H9 (cell line): Measurements from ENCODE around the gene ABHD12. TPM values are rescaled to one million over a fixed set of nuclear protein-coding genes. Genes with fewer than 3 reads are reported as not detected.

Experiments
- DNase-seq: peaks from one replicate; pipeline ENCODE4 v3.0.0-alpha.2; 2017
- H2AFZ ChIP-seq: one replicate; pipeline ENCODE4 v1.6.1; 2013; ENCODE audit warnings: mild to moderate bottlenecking, low read length, control low read depth, moderate library complexity
- H2AK5ac ChIP-seq: 2 replicates; pipeline ENCODE4 v1.6.1; 2013; ENCODE audit warnings: low read length, control low read depth, mixed read lengths; ENCODE audit not compliant: insufficient read length
- H2BK120ac ChIP-seq: one replicate; pipeline ENCODE4 v1.6.1; 2013; ENCODE audit warnings: low read depth, mild to moderate bottlenecking, low read length, control low read depth, inconsistent platforms; ENCODE audit not compliant: poor library complexity, severe bottlenecking
- H2BK12ac ChIP-seq: 2 replicates; pipeline ENCODE4 v1.6.1; 2013; ENCODE audit warnings: low read length, control low read depth, mixed read lengths, low read depth; ENCODE audit not compliant: insufficient read length
- H2BK15ac ChIP-seq: 2 replicates; pipeline ENCODE4 v1.6.1; 2013; ENCODE audit warnings: low read depth, low read length, control low read depth
- H2BK20ac ChIP-seq: one replicate; pipeline ENCODE4 v1.6.1; 2013; ENCODE audit warnings: low read depth, mild to moderate bottlenecking, low read length, control low read depth, inconsistent platforms; ENCODE audit not compliant: poor library complexity, severe bottlenecking
- H2BK5ac ChIP-seq: 2 replicates; pipeline ENCODE4 v1.6.1; 2013; ENCODE audit warnings: low read length, control low read depth, mixed read lengths; ENCODE audit not compliant: insufficient read length
- H3K14ac ChIP-seq: 2 replicates; pipeline ENCODE4 v1.6.1; 2013; ENCODE audit warnings: low read length, control low read depth; ENCODE audit not compliant: insufficient read depth
- H3K18ac ChIP-seq: 2 replicates; pipeline ENCODE4 v1.6.1; 2013; ENCODE audit warnings: low read depth, mild to moderate bottlenecking, mixed read lengths, low read length, control low read depth; ENCODE audit not compliant: insufficient read length
- H3K23ac ChIP-seq: 2 replicates; pipeline ENCODE4 v1.6.1; 2013; ENCODE audit warnings: low read length, control low read depth, mixed read lengths, low read depth; ENCODE audit not compliant: insufficient read length
- H3K23me2 ChIP-seq: 2 replicates; pipeline ENCODE4 v1.6.1; 2013; ENCODE audit warnings: low read depth, mild to moderate bottlenecking, mixed read lengths, low read length, control low read depth; ENCODE audit not compliant: insufficient read length, poor library complexity, severe bottlenecking
- H3K27ac ChIP-seq: 2 replicates; pipeline ENCODE4 v1.5.1; 2013; ENCODE audit warnings: low read length, control low read depth, mixed read lengths, low read depth; ENCODE audit not compliant: insufficient read length
- H3K27me3 ChIP-seq: 2 replicates; pipeline ENCODE4 v1.6.1; 2013; ENCODE audit warnings: low read length, control low read depth, inconsistent platforms; ENCODE audit not compliant: insufficient read depth
- H3K4ac ChIP-seq: 2 replicates; pipeline ENCODE4 v1.6.1; 2013; ENCODE audit warnings: low read depth, mild to moderate bottlenecking, control low read depth, inconsistent platforms, low read length, moderate library complexity
- H3K4me1 ChIP-seq: 2 replicates; pipeline ENCODE4 v1.6.1; 2013; ENCODE audit warnings: low read length, control low read depth, inconsistent platforms; ENCODE audit not compliant: insufficient read depth
- H3K4me2 ChIP-seq: 2 replicates; pipeline ENCODE4 v1.6.1; 2013; ENCODE audit warnings: low read length, control low read depth, mixed read lengths; ENCODE audit not compliant: insufficient read length, insufficient read depth
- H3K56ac ChIP-seq: 2 replicates; pipeline ENCODE4 v1.6.1; 2013; ENCODE audit warnings: low read depth, mild to moderate bottlenecking, mixed read lengths, low read length, control low read depth; ENCODE audit not compliant: insufficient read length
- H3K79me1 ChIP-seq: 2 replicates; pipeline ENCODE4 v1.6.1; 2013; ENCODE audit warnings: low read depth, mild to moderate bottlenecking, moderate library complexity, low read length, control low read depth, inconsistent platforms; ENCODE audit not compliant: insufficient read depth, poor library complexity, severe bottlenecking
- H3K79me2 ChIP-seq: 2 replicates; pipeline ENCODE4 v1.6.1; 2013; ENCODE audit warnings: low read length, control low read depth, inconsistent platforms; ENCODE audit not compliant: insufficient read depth
- H3K9ac ChIP-seq: 2 replicates; pipeline ENCODE4 v1.6.1; 2013; ENCODE audit warnings: low read length, control low read depth, mixed read lengths; ENCODE audit not compliant: insufficient read length; ENCODE audit errors: extremely low read depth
- H3K9me3 ChIP-seq: one replicate; pipeline ENCODE4 v1.6.1; 2013; ENCODE audit warnings: low read depth, low read length, inconsistent platforms; ENCODE audit not compliant: control insufficient read depth
- H3T11ph ChIP-seq: one replicate; pipeline ENCODE4 v1.6.1; 2013; ENCODE audit warnings: mild to moderate bottlenecking, low read length, control low read depth, inconsistent platforms
- H4K20me1 ChIP-seq: one replicate; pipeline ENCODE4 v1.6.1; 2013; ENCODE audit not compliant: control insufficient read depth, insufficient read length, insufficient read depth
- H4K5ac ChIP-seq: 2 replicates; pipeline ENCODE4 v1.6.1; 2013; ENCODE audit warnings: low read depth, mild to moderate bottlenecking, mixed read lengths, low read length, control low read depth; ENCODE audit not compliant: insufficient read length
- H4K8ac ChIP-seq: replicated peaks from 2 replicates; pipeline ENCODE4 v1.6.1; 2013; ENCODE audit warnings: low read length, control low read depth, mixed read lengths, low read depth; ENCODE audit not compliant: insufficient read length
- H4K91ac ChIP-seq: 2 replicates; pipeline ENCODE4 v1.6.1; 2013; ENCODE audit warnings: low read depth, mild to moderate bottlenecking, moderate library complexity, mixed read lengths, low read length, control low read depth; ENCODE audit not compliant: insufficient read length
- H3K27ac Mint-ChIP-seq, 3 experiments: 2 replicates in 2 of 3; 3 replicates in 1 of 3; pipeline ENCODE4 v1.8.0; 2020 to 2021; ENCODE audit warnings: mixed read lengths in 3 of 3, mild to moderate bottlenecking in 1 of 3, moderate library complexity in 1 of 3
- H3K27me3 Mint-ChIP-seq: 2 replicates; pipeline ENCODE4 v1.8.0; 2021; ENCODE audit warnings: low read depth, mild to moderate bottlenecking, moderate library complexity, mixed read lengths
- H3K36me3 Mint-ChIP-seq, 3 experiments: 2 replicates in 2 of 3; 3 replicates in 1 of 3; pipeline ENCODE4 v1.8.0; 2020 to 2021; ENCODE audit warnings: low read depth in 3 of 3, mixed read lengths in 3 of 3; ENCODE audit not compliant: insufficient read depth in 1 of 3
- H3K4me1 Mint-ChIP-seq, 2 experiments: 2 replicates each; pipeline ENCODE4 v1.8.0; 2020; ENCODE audit warnings: mixed read lengths in 2 of 2
- H3K4me3 Mint-ChIP-seq, 2 experiments: 2 replicates in 1 of 2; 3 replicates in 1 of 2; pipeline ENCODE4 v1.8.0; 2020 to 2021; ENCODE audit warnings: mild to moderate bottlenecking in 2 of 2, mixed read lengths in 2 of 2, moderate library complexity in 1 of 2
- H3K9me3 Mint-ChIP-seq, 2 experiments: 2 replicates in 1 of 2; 3 replicates in 1 of 2; pipeline ENCODE4 v1.8.0; 2020; ENCODE audit warnings: mild to moderate bottlenecking in 2 of 2, mixed read lengths in 2 of 2, moderate library complexity in 1 of 2
- CTCF ChIP-seq: fragments of 200-600 bp; sonication (generic); conservative IDR thresholded peaks from 3 replicates; pipeline ENCODE4 v1.8.0; 2021; ENCODE audit warnings: antibody characterized with exemption, mild to moderate bottlenecking
- WGBS: extraction: QIAGEN DNeasy Blood & Tissue Kit; methylation state at CpG from one replicate; pipeline ENCODE4 v1.1.7; 2013; ENCODE audit warnings: missing lambda C conversion rate, low lambda C conversion rate, mixed read lengths; ENCODE audit not compliant: insufficient read length; ENCODE audit errors: extremely low coverage; 5-methylcytosine and 5-hydroxymethylcytosine counted together
- total RNA-seq: library from RNA; stranded (reverse); gene quantifications from 2 replicates; pipeline ENCODE4 v1.2.1, GENCODE V29; 2021

The ABHD12 gene
- total RNA-seq, 1 experiment from 2014 or later, result 54.4 TPM

DNA sequence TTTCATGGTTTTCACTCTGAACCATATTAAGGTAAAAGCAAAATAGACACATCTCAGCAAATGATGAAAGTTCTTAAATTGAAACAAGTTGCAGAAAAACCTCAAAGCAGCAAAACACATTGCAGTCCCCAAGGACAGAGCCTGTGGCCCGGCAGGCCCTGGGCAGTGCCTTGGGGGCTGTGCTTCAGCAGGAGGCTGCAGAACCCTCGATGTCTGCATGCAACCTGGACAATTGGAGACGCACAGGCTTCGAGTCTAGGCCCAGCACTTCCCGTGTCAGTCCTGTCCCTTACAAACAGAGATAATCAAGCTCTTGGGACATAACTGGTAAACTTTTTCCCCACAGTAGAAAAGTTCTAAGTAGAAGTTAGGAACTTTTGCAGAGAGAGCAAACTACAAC lies 133.5 kb downstream of the ABHD12 start:
- H2BK120ac ChIP-seq, result no peak overlapping the region
- no peak overlapping the region for H3K9ac ChIP-seq
- no peak overlapping the region for H3K18ac ChIP-seq
- H4K91ac ChIP-seq, result no peak overlapping the region
- TF ChIP-seq CTCF, result no peak
- no peaks in the 10 kb centered on the region for H3K27me3 ChIP-seq
- no peaks in the 10 kb centered on the region for H4K20me1 ChIP-seq
- Mint-ChIP-seq H3K4me1 (peaks cover 2 to 15% of the 10 kb centered on the region in 2 experiments; a peak in 3 of 4 replicates), H3K36me3 (peaks cover 39 to 47% (median 46%) of the 10 kb centered on the region in 3 experiments), H3K27ac (peak overlapping the region in 1 of 3 experiments; percentile 23; a peak in 1 of 7 replicates), H3K9me3 (peaks cover 16 to 17% of the 10 kb centered on the region in 2 experiments; a peak in 4 of 5 replicates), H3K4me3 (no peak overlapping the region), H3K27me3 (no peaks in the 10 kb centered on the region)
- H4K8ac ChIP-seq, result no peak overlapping the region
- no peak overlapping the region for H2BK5ac ChIP-seq
- no peaks in the 10 kb centered on the region for H3K9me3 ChIP-seq
- no peak overlapping the region for H2BK15ac ChIP-seq
- no peaks in the 10 kb centered on the region for H3K23me2 ChIP-seq
- no peak overlapping the region for H2AK5ac ChIP-seq
- no peak overlapping the region for H3K56ac ChIP-seq
- H2BK12ac ChIP-seq, result no peak overlapping the region
- no peak overlapping the region for H3K14ac ChIP-seq
- H3K27ac ChIP-seq, result no peak overlapping the region
- H3K79me2 ChIP-seq, result peaks cover 3% of the 10 kb centered on the region; the same call in 1 of the 2 replicates
- no peak overlapping the region for H3T11ph ChIP-seq
- no peak overlapping the region for H3K4me2 ChIP-seq
- no peaks in the 10 kb centered on the region for H3K4me1 ChIP-seq
- no peak overlapping the region for H2BK20ac ChIP-seq
- H2AFZ ChIP-seq, result no peak overlapping the region
- H3K79me1 ChIP-seq, result no peaks in the 10 kb centered on the region
- no CpG with 5 or more reads among the region's 5 CpGs for WGBS
- DNase-seq, result peak; percentile 12
- H4K5ac ChIP-seq, result no peak overlapping the region
- H3K23ac ChIP-seq, result no peak overlapping the region
- H3K4ac ChIP-seq, result no peak overlapping the region
